ENCODE measurements around the gene ZNF281. TPM values are rescaled to one million over a fixed set of nuclear protein-coding genes. Genes with fewer than 3 reads are reported as not detected.
"Not testable (repeated sequence)": the region's sequence is repeated elsewhere in the genome, so short reads cannot be mapped to it uniquely, and the experiment has no call there.

ZNF281 gene
- total and polyA plus RNA-seq, 2 of the 4 experiments (the other 2 are of a cell fraction), result 7.0 to 37.5 TPM

DNA sequence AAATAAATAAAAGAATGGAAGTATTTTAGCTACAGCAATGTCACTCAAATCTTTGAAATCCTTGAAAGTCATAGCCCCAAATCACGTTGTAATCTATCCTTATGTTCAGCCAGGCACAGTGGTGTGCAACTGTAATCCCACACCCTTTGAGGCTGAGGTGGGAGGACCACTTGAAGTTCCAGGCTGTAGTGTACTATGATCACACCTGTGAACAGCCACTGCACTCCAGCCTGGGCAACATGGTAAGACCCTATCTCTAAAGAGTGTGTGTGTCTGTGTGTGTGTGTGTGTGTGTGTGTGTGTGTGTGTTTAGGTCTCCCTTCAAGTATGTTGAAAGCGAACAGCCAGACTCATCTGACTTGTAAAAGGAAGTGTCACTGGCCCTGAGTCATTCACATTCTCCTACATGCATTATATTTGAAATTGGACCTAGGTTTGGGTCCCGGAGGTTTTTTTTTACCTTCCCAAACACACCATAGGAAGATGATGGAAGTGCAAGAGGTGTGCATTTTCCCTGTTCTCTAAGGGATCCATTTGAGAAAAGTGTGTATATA, 50.1 kb downstream of the ZNF281 start:
- peak overlapping the region; percentile 86 for H3K14ac ChIP-seq (replicated peaks; ENCODE audit: low read depth, low read length)
- H3K4me3 ChIP-seq (ENCODE audit: insufficient read depth, low read depth, low read length), result no peak overlapping the region
- H3K4me2 ChIP-seq (ENCODE audit: low read depth, low read length), result peak overlapping the region; percentile 23; the same call in 1 of the 2 replicates
- H3K9me3 ChIP-seq (ENCODE audit: control insufficient read depth, insufficient read depth, low read length), result no peaks in the 10 kb centered on the region
- H3K23ac ChIP-seq (ENCODE audit: low read depth, low read length), result peak overlapping the region; percentile 68; the same call in 1 of the 2 replicates
- in situ Hi-C loops (cut with MboI; ENCODE audit: low sequenced_read_pairs) (no loop called here), dilution Hi-C loops (cut with HindIII; ENCODE audit: low sequenced_read_pairs, unreplicated experiment) (no loop called here), intact Hi-C loops (cut with micrococcal nuclease) (no loop called here)
- H3K18ac ChIP-seq (ENCODE audit: low read depth, low read length), result peak overlapping the region; percentile 64; the same call in 1 of the 2 replicates
- H3K27ac ChIP-seq (ENCODE audit: insufficient read depth, low read length), result no peak overlapping the region; the same call in 1 of the 2 replicates
- no peaks in the 10 kb centered on the region for H3K36me3 ChIP-seq (ENCODE audit: control insufficient read depth, insufficient read depth, low read length)
- H3K4ac ChIP-seq (ENCODE audit: low read depth, low read length), result peak overlapping the region; percentile 91
- no CpG with 5 or more reads among the region's 3 CpGs for WGBS, 2 experiments (ENCODE audit: extremely low coverage in 2 of 2, insufficient read length in 1 of 2)
- DNase-seq (peak; percentile 83), ATAC-seq (ENCODE audit: low read depth) (peak; percentile 31)
- H2AK5ac ChIP-seq (ENCODE audit: low read depth, low read length), result peak overlapping the region; percentile 97
- peak overlapping the region; percentile 95 for H2BK20ac ChIP-seq (ENCODE audit: low read depth, low read length)
- H4K20me1 ChIP-seq (ENCODE audit: insufficient read depth, low read length), result no peaks in the 10 kb centered on the region
- TF ChIP-seq CEBPB (IDR thresholded peaks at IDR 0.05; ENCODE audit: low read depth, low read length) (peak; percentile 45; the same call in 1 of the 2 replicates), FOS (IDR thresholded peaks at IDR 0.05; ENCODE audit: low read depth, low read length) (0 out of 2 replicates have a peak, but pooled peaks have one; percentile 12), POLR2A (IDR thresholded peaks at IDR 0.05; ENCODE audit: low read depth, low read length) (no peak)
- TF ChIP-seq, protein P1, sequence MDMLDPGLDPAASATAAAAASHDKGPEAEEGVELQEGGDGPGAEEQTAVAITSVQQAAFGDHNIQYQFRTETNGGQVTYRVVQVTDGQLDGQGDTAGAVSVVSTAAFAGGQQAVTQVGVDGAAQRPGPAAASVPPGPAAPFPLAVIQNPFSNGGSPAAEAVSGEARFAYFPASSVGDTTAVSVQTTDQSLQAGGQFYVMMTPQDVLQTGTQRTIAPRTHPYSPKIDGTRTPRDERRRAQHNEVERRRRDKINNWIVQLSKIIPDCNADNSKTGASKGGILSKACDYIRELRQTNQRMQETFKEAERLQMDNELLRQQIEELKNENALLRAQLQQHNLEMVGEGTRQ (IDR thresholded peaks at IDR 0.05; ENCODE audit: low read depth, low read length), result no peak
- no peak overlapping the region for H3K9ac ChIP-seq (ENCODE audit: low read depth, low read length)
- H3K27me3 ChIP-seq (ENCODE audit: control insufficient read depth, insufficient read depth, low read length), result no peaks in the 10 kb centered on the region
- peaks cover 11% of the 10 kb centered on the region for H3K4me1 ChIP-seq (ENCODE audit: control insufficient read depth, insufficient read depth, low read length)
- peak overlapping the region; percentile 99; the same call in 2 of the 3 replicates for H2BK15ac ChIP-seq (ENCODE audit: low read depth, low read length)
- peaks cover 14% of the 10 kb centered on the region for H3K9me1 ChIP-seq (ENCODE audit: insufficient read depth, low read length)
- H3K56ac ChIP-seq (ENCODE audit: extremely low read depth, insufficient read depth, low read length), result no peak overlapping the region
- peak overlapping the region; percentile 87 for H2BK5ac ChIP-seq (ENCODE audit: low read depth, low read length, poor library complexity, severe bottlenecking)
- peak overlapping the region; percentile 27; the same call in 1 of the 2 replicates for H4K5ac ChIP-seq (ENCODE audit: low read depth, low read length)
- peak overlapping the region; percentile 89 for H4K91ac ChIP-seq (ENCODE audit: insufficient read depth, low read depth, low read length)
- peak overlapping the region in 1 of 2 experiments; percentile 92; a peak in 3 of 4 replicates for H4K8ac ChIP-seq (ENCODE audit: low read depth in 2 of 2, low read length in 2 of 2)
- H2BK120ac ChIP-seq (ENCODE audit: low read depth, low read length), result peak overlapping the region; percentile 92
- no peaks in the 10 kb centered on the region for H3K79me1 ChIP-seq (ENCODE audit: low read depth in 1 of 2, low read length in 2 of 2)
- H2AK9ac ChIP-seq (replicated peaks; ENCODE audit: low read depth, low read length, poor library complexity), result peak overlapping the region; percentile 19
- peak overlapping the region; percentile 78 for H2AFZ ChIP-seq (replicated peaks; ENCODE audit: low read length, poor library complexity)
- ChIA-PET CTCF (no interaction called here), POLR2A (ENCODE audit: unreplicated experiment) (no interaction called here)
- no TSS peak for BruUV-seq (replicated peaks)

DNA sequence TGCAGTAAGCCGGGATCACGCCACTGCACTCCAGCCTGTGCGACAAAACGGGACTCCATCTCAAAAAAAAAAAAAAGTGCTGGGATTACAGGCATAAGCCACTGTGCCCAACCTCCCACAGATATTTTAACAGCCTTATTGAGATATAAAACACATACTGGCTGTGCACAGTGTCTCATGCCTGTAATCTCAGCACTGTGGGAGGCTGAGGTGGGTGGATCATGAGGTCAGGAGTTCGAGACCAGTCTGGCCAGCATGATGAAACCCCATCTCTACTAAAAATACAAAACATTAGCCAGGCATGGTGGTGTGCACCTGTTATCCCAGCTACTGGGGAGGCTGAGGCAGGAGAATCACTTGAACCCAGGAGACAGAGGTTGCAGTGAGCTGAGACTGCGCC, 51.9 kb downstream of the ZNF281 start:
- H4K8ac ChIP-seq (ENCODE audit: low read depth in 2 of 2, low read length in 2 of 2); H4K5ac ChIP-seq (ENCODE audit: low read depth, low read length); H4K20me1 ChIP-seq (ENCODE audit: insufficient read depth, low read length); H3K18ac ChIP-seq (ENCODE audit: low read depth, low read length); intact Hi-C loops (cut with micrococcal nuclease); H3K14ac ChIP-seq (replicated peaks; ENCODE audit: low read depth, low read length); H2BK120ac ChIP-seq (ENCODE audit: low read depth, low read length); H3K4ac ChIP-seq (ENCODE audit: low read depth, low read length); H4K91ac ChIP-seq (ENCODE audit: insufficient read depth, low read depth, low read length); H3K27me3 ChIP-seq (ENCODE audit: control insufficient read depth, insufficient read depth, low read length); in situ Hi-C loops (cut with MboI; ENCODE audit: low sequenced_read_pairs); H3K4me2 ChIP-seq (ENCODE audit: low read depth, low read length); H3K27ac ChIP-seq (ENCODE audit: insufficient read depth, low read length); BruUV-seq (replicated peaks); H3K9me3 ChIP-seq (ENCODE audit: control insufficient read depth, insufficient read depth, low read length); H3K56ac ChIP-seq (ENCODE audit: extremely low read depth, insufficient read depth, low read length); ATAC-seq (ENCODE audit: low read depth); H2BK15ac ChIP-seq (ENCODE audit: low read depth, low read length); POLR2A ChIA-PET (ENCODE audit: unreplicated experiment); H2AFZ ChIP-seq (replicated peaks; ENCODE audit: low read length, poor library complexity); H3K79me1 ChIP-seq (ENCODE audit: low read depth in 1 of 2, low read length in 2 of 2); dilution Hi-C loops (cut with HindIII; ENCODE audit: low sequenced_read_pairs, unreplicated experiment); H3K36me3 ChIP-seq (ENCODE audit: control insufficient read depth, insufficient read depth, low read length); CTCF ChIA-PET; H3K9ac ChIP-seq (ENCODE audit: low read depth, low read length); H2BK5ac ChIP-seq (ENCODE audit: low read depth, low read length, poor library complexity, severe bottlenecking); H2AK5ac ChIP-seq (ENCODE audit: low read depth, low read length); H3K23ac ChIP-seq (ENCODE audit: low read depth, low read length); DNase-seq; H2BK20ac ChIP-seq (ENCODE audit: low read depth, low read length); H2AK9ac ChIP-seq (replicated peaks; ENCODE audit: low read depth, low read length, poor library complexity); H3K4me3 ChIP-seq (ENCODE audit: insufficient read depth, low read depth, low read length): not testable (repeated sequence)
- Histone ChIP-seq H3K4me1 (ENCODE audit: control insufficient read depth, insufficient read depth, low read length) (peaks cover 12% of the 10 kb centered on the region), H3K9me1 (ENCODE audit: insufficient read depth, low read length) (peaks cover 15% of the 10 kb centered on the region)
- WGBS, 2 experiments (ENCODE audit: extremely low coverage in 2 of 2, insufficient read length in 1 of 2), result no CpG with 5 or more reads among the region's 6 CpGs
